AG08396 (cell line): ENCODE measurements around the gene CPNE1.

Source experiments
- DNase-seq: peaks from one replicate; pipeline ENCODE4 v3.0.0; 2012; ENCODE audit warnings: low spot score, mixed read lengths

CPNE1 gene

GRCh38 chr20:35653893-35654292 lies 10.8 kb downstream of the CPNE1 start:
- DNase-seq, result no peak

DNA sequence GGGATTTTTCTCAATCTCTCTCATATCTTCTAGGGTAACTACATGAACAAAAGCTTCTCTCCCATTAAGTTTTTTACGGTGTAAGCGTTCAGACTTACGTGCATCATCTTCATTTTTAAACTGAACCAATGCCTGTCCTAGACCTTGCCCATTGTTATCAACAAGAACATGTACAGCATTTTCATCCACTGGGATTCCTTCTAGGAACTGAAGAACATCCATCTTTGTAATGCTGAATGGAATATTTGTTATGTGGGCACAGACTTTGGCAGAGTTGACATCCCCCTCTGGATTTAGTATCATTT lies 11.3 kb downstream of the CPNE1 start:
- no peak for DNase-seq

GRCh38 chr20:35652641-35653429 lies 11.9 kb downstream of the CPNE1 start:
- DNase-seq, result no peak

GRCh38 chr20:35651958-35652357 lies 12.7 kb downstream of the CPNE1 start:
- no peak for DNase-seq

DNA sequence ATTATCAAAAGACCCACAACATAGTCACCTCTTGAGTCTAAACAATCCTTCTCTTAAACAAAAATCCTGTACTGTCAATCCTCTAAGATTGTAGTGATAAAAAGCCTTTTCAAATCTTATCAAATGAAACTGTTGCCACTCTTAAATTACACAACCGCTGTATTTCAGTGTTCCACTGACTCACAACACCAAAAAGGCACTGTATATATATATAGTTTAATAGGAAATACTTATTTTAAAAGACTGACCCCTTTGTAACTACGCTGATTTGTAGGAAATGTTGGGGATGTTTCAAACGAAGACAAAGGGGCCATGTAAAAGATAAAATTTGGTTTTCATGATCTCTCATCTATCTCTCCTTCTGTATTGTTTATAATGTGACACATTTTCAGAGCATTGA lies 14.1 kb downstream of the CPNE1 start:
- DNase-seq, result no peak

DNA sequence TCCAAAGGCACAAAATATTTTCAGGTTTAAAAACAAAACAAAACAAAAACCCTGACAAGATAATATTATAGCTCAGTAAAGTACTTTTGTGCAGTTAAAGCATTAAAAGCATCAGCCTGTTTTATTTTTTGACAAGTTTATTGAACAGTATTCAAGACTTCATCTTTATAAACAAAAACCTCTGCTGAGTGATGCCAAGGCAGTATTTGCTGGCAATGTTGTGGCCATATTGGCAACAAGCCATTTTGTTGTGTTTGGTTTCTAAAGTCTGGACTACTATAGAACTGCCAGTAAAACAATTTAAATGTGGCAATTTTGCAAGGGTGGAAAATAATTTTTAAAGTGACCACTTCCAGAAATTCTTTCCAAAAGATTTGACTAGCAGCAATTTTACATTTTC lies 15.9 kb downstream of the CPNE1 start:
- DNase-seq, result no peak

GRCh38 chr20:35644806-35645205 lies 19.9 kb downstream of the CPNE1 start:
- DNase-seq, result no peak

DNA sequence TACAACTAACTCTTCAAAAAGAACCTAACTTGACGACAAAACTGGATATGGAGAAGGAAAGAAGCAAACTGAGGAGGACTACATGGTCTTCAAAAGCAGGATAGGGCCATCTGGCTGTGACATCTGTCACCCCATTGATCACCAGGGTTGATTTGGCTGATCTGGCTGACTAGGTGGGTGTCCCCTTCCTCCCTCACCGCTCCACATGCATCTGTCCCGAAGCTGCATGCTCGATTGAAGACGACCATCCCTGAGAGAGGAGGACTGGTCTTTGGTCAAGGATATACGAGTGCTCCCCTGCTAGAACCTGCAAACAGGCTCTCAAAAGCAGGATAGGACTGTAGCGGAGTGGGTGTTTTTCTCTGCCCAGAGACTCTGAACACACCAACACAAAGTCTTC lies 21.7 kb downstream of the CPNE1 start:
- DNase-seq, result no peak

- DNase-seq, result no peak
Measured at GRCh38 chr20:35641743-35642142, 23.0 kb downstream of the CPNE1 start.

DNA sequence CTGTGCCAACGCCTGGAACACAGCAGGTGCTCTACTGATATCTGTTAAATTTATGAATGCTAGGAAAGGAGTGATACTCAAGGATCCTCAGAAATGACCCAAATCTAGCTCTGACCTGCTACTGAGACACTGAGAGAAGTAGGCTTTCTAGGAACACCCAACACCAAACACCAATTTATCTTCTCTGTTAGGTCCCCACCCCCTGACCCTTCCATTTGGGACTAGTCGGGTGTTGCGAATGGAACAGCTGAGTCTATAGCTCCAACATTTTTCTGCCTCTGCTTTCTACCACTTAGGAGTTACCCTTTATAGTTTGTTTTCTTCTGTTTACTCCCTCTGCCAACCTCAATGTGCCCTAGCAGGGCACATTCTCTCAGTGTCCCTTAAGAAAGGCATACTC lies 24.0 kb downstream of the CPNE1 start:
- no peak for DNase-seq

GRCh38 chr20:35638751-35639150 lies 25.9 kb downstream of the CPNE1 start:
- no peak for DNase-seq

GRCh38 chr20:35637276-35637675 lies 27.4 kb downstream of the CPNE1 start:
- no peak for DNase-seq

- DNase-seq, result no peak
Measured at GRCh38 chr20:35636095-35636494, 28.6 kb downstream of the CPNE1 start.

GRCh38 chr20:35635652-35636051 lies 29.0 kb downstream of the CPNE1 start:
- no peak for DNase-seq

DNA sequence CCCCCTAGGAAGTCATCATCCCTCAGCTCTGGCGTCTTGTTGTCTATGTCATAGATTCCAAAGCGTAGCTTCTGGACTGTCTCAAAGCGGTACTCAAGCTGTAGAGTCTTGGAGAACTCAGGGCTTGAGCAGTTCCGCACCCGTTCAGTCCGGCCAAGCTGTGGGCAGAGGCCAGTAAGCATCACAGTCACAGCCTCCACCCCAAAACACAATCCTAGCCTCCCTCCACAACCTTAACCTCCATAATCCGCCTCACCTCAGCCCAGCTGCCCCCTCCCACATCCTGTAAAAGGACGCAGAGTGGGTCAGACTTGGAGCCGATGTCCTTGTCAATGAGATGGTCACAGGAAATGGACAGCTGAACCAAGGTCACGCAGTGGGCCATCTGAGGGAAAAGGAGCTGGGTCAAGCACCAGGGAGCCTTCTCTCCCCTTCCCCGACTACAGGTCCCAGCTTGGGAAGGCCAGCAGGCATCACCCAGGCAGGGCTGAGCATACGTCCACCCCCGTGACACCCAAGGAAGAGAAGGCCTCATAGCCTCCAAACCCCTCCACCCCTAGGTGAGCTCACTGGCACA lies 32.1 kb downstream of the CPNE1 start:
- no peak for DNase-seq

- no peak for DNase-seq
Measured at GRCh38 chr20:35630636-35631035, 34.1 kb downstream of the CPNE1 start.

DNA sequence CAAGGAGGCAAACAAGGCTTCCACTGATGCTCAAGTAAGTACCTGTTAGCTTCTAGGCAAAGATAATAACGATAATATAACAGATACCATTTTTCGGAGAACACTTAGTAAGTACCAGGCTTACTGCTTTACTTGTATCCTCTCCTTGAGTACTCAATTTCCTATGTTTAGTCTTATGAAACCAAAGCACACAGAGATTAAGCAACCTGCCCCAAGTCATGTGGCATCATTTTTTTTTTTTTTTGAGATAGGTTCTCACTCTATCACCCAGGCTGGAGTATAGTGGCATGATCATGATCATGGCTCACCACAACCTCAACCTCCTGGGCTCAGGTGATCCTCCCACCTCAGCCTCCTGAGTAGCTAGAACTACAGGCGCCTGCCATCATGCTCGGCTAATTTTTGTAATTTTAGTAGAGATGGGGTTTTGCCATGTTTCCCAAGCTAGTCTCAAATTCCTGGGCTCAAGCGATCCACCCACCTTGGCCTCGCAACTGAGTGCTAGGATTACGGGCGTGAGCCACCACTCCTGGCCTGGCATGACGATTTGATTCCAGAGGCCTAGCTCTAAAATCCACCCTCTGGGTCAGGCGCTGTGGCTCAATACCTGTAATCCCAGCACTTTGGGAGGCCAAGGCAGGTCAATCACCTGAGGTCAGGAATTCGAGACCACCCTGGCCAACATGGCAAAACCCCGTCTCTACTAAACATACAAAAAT lies 35.1 kb downstream of the CPNE1 start:
- no peak for DNase-seq

GRCh38 chr20:35627121-35627520 lies 37.6 kb downstream of the CPNE1 start:
- no peak for DNase-seq

- no peak for DNase-seq
Measured at GRCh38 chr20:35626386-35627001, 38.2 kb downstream of the CPNE1 start.

- DNase-seq, result no peak
Measured at GRCh38 chr20:35625584-35626385, 38.9 kb downstream of the CPNE1 start.

DNA sequence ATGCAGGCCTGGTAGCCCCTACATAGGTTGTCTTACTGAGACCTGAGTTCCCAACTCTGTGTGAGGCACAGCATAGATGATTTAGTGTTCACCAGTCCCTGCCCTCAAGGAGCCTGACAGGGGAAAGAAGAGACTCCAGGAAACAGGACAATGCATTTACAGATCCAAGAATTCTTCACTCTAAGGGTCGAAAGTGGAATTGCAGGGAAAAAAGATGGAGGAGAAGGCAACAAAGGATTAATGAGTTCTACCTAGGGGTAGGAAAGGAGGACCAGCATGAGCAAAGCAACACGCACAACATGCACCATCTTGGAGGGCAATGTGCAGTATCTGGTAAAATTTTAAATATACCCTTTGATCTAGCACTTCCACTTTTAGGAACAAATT lies 43.1 kb downstream of the CPNE1 start:
- DNase-seq, result no peak
